SK-N-SH treated with all-trans-retinoic acid at 6 μM for 48 hours (cell line): ENCODE results near the gene SIRT7.

Experiments
- ARNTL ChIP-seq: fragments of 450-650 bp; formaldehyde crosslinking; IDR thresholded peaks from 2 replicates; pipeline ENCODE4 v1.5.0; 2020; ENCODE audit warnings: low read depth, mild to moderate bottlenecking, moderate library complexity, borderline replicate concordance
- BACH2 ChIP-seq: fragments of 250-450 bp; sonication (Bioruptor Pico); IDR thresholded peaks from 2 replicates; pipeline ENCODE4 v1.9.0; 2021; ENCODE audit warnings: mild to moderate bottlenecking, borderline replicate concordance
- CREB5 ChIP-seq: fragments of 250-450 bp; sonication (Bioruptor Pico); IDR thresholded peaks from 2 replicates; pipeline ENCODE4 v1.5.1; 2020; ENCODE audit warnings: low read depth, mild to moderate bottlenecking, moderate library complexity
- CSRNP3 ChIP-seq: fragments of 250-450 bp; sonication (Bioruptor Pico); IDR thresholded peaks from 2 replicates; pipeline ENCODE4 v1.5.1; 2021; ENCODE audit warnings: mild to moderate bottlenecking, moderate library complexity
- ESRRG ChIP-seq: fragments of 250-450 bp; sonication (Bioruptor Pico); IDR thresholded peaks from 2 replicates; pipeline ENCODE4 v1.6.1; 2021; ENCODE audit warnings: mild to moderate bottlenecking
- GLIS3 ChIP-seq: fragments of 250-450 bp; sonication (Bioruptor Pico); IDR thresholded peaks from 2 replicates; pipeline ENCODE4 v1.5.0; 2020; ENCODE audit warnings: mild to moderate bottlenecking, moderate library complexity
- ISL1 ChIP-seq: fragments of 250-450 bp; sonication (Bioruptor Pico); IDR thresholded peaks from 2 replicates; pipeline ENCODE4 v2.1.2; 2022; ENCODE audit warnings: mild to moderate bottlenecking, moderate library complexity
- POU6F1 ChIP-seq: fragments of 250-450 bp; sonication (Bioruptor Pico); IDR thresholded peaks from 2 replicates; pipeline ENCODE4 v1.8.0; 2021; ENCODE audit warnings: low read depth, mild to moderate bottlenecking, moderate library complexity, borderline replicate concordance
- TOX ChIP-seq: fragments of 250-450 bp; sonication (Bioruptor Pico); IDR thresholded peaks from 2 replicates; pipeline ENCODE4 v1.8.0; 2021; ENCODE audit warnings: mild to moderate bottlenecking, moderate library complexity, borderline replicate concordance
- ZC3H10 ChIP-seq: fragments of 250-450 bp; sonication (Bioruptor Pico); IDR thresholded peaks from 2 replicates; pipeline ENCODE4 v1.5.1; 2021; ENCODE audit warnings: mild to moderate bottlenecking, moderate library complexity
- ZFP30 ChIP-seq: fragments of 450-650 bp; formaldehyde crosslinking; IDR thresholded peaks from 2 replicates; pipeline ENCODE4 v1.5.0; 2022; ENCODE audit warnings: mild to moderate bottlenecking, moderate library complexity
- ZNF70 ChIP-seq: fragments of 450-650 bp; formaldehyde crosslinking; IDR thresholded peaks from 2 replicates; pipeline ENCODE4 v1.5.0; 2020; ENCODE audit warnings: mild to moderate bottlenecking, moderate library complexity
- ZNF8 ChIP-seq: fragments of 450-650 bp; formaldehyde crosslinking; IDR thresholded peaks from 2 replicates; pipeline ENCODE4 v1.5.0; 2020; ENCODE audit warnings: mild to moderate bottlenecking, moderate library complexity

- TF ChIP-seq ZNF70 (no peak), ARNTL (CRISPR knock-in tag) (no peak), BACH2 (CRISPR knock-in tag) (no peak), GLIS3 (CRISPR knock-in tag) (no peak), ESRRG (CRISPR knock-in tag) (no peak), ISL1 (CRISPR knock-in tag) (no peak), TOX (CRISPR knock-in tag) (no peak), CSRNP3 (no peak), POU6F1 (CRISPR knock-in tag) (no peak), ZNF8 (CRISPR knock-in tag) (no peak), ZFP30 (CRISPR knock-in tag) (no peak), ZC3H10 (no peak), CREB5 (no peak)
Observed at GRCh38 chr17:81906476-81907218, 11.3 kb downstream of the SIRT7 start.
